Activated CD8-positive, alpha-beta memory T cell treated with anti-CD3 and anti-CD28 coated beads, Interleukin-2, amount 50 U/mL, for 24 hours (primary cell): Measurements from ENCODE around the gene KIF13A.
"Not testable (repeated sequence)": the region's sequence is repeated elsewhere in the genome, so short reads cannot be mapped to it uniquely, and the experiment has no call there.

Experiments
- DNase-seq: peaks from one replicate; pipeline ENCODE4 v3.0.0-alpha.2; 2020; ENCODE audit errors: extremely low read depth

Gene KIF13A

DNA sequence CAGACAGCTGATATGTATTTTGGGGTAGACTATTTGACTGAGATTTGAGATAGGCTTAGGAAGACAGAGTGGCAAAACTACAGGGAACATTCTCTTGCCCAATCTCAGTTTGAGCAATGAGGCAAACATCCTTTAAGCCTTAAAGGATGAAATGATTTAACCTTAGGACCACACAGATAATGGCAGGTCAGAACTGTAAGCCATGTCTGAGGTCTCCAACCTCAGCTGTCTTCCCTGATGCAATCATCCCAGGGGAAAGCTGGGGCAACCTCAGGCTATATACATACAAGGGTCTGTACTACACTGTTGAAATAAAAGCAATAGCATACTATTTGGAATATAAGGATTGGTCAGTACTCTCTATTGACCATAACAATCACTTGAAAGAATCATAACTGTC lies 196.9 kb downstream of the KIF13A start:
- DNase-seq = no peak

GRCh38 chr6:17785094-17785787 lies 202.2 kb downstream of the KIF13A start:
- DNase-seq = no peak

DNA sequence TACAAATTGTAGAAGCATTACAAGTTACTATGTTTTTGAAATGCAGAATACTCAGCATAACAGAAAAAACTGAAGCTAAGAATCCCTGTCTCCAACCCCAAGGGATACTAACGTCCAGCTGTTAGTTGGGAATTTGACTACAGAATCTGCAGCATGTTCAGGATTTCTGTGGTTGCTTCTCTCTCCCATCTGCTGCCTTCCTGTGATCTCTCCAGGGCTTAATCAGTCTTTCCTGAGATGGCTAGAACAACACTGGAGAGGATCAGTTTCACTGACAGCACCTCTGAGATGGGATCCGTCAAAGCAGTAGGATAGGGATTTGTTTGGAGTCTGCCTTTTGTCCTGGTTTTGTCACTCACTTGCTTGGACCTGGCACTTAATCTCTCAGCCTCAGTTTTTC lies 207.4 kb downstream of the KIF13A start:
- no peak for DNase-seq

- DNase-seq = no peak
Measured at GRCh38 chr6:17771609-17772008, 215.8 kb downstream of the KIF13A start.

- DNase-seq = no peak
Measured at GRCh38 chr6:17768881-17769280, 218.6 kb downstream of the KIF13A start.

GRCh38 chr6:17768388-17768787 lies 219.0 kb downstream of the KIF13A start:
- no peak for DNase-seq

DNA sequence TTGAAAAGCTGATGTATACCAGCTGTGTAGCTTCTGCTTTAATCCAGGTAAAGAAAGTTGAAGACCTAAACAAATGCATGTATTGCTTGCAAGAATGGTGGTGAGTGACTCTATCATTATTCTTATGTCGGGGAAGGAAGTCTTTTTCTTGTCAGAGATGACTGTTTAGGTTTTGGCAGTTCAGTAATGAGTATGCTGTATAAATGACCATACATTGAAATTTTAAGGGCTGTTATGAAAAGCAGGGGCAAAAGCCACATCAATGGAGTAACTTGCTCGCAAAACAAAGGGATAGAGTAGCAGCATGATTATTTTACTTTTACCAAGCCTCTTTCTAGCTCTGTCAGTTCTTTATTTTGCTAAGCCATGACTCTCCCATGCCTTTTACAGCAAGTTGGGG lies 224.8 kb downstream of the KIF13A start:
- no peak for DNase-seq

- DNase-seq = no peak
Measured at GRCh38 chr6:17758119-17758518, 229.3 kb downstream of the KIF13A start.

- no peak for DNase-seq
Measured at GRCh38 chr6:17754254-17754653, 233.2 kb downstream of the KIF13A start.

DNA sequence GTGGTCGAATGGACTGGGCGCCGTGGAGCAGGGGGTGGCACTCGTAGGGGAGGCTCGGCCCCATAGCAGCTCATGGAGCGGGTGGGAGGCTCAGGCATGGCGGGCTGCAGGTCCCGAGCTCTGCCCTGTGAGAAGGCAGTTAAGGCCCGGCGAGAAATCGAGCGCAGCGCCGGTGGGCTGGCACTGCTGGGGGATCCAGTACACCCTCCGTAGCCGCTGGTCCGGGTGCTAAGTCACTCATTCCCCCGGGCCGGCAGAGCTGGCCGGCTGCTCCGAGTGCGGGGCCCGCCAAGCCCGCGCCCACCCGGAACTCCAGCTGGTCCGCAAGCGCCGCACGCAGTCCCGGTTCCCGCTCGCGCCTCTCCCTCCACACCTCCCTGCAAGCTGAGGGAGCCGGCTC lies 242.1 kb downstream of the KIF13A start:
- not testable (repeated sequence) for DNase-seq

GRCh38 chr6:17744757-17745308 lies 242.6 kb downstream of the KIF13A start:
- not testable (repeated sequence) for DNase-seq

- no peak for DNase-seq
Measured at GRCh38 chr6:17744019-17744756, 243.2 kb downstream of the KIF13A start.

- DNase-seq = no peak
Measured at GRCh38 chr6:17741507-17741906, 245.9 kb downstream of the KIF13A start.

DNA sequence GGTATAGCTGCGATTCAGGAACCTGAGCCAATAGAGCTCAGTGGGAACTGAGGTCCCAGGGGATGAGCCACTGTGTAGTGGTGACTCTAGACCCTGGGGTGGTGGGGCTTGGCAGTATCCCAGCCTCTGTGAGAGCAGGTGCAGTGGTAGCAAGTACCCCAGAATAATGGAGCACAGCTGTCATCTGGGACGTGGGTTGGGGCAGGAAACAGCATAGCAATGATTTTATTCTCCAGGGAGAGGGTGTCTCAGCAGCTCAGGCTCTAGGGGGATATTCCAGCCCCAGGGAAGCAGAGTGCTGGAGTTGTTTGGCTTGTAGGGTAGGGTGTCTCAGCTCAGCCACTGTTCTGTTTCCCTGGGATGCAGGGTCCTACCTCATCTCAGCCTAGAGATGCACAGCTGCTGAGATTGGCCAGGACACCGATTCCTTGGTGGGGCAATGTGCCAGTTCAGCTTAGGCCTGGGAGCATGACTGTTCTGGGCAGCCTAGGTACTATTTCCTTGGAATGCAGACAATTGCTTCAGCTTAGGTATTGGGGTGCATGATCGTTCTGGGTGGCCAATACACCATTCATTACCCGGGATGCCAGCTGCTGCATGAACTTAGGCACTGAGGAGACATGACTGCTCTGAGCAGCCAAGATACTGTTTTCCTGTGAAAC lies 246.7 kb downstream of the KIF13A start:
- DNase-seq = no peak

DNA sequence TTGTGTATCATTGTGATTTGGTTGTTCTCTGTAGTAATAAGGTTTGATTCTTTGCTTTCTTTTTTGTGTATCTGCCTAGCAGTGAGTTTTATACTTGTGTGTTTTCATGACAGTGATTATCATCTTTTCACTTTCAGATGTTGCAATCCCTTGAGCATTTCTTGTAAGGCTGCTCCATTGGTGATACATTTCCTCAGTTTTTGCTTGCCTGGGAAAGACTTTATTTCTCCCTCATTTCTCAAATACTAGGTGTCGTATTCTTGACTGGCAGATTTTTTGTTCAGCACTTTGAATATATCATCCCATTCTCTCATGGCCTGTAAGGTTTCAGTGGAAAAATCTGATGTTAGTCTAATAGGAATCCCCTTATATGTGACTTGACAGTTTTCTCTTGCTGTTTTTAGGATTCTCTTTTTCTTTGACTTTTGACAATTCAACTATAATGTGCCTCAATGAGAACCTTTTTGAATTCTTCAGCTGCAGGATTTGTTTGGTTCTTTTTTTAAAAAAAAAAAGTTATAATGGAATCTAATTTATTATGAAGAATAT lies 249.7 kb downstream of the KIF13A start:
- no peak for DNase-seq

DNA sequence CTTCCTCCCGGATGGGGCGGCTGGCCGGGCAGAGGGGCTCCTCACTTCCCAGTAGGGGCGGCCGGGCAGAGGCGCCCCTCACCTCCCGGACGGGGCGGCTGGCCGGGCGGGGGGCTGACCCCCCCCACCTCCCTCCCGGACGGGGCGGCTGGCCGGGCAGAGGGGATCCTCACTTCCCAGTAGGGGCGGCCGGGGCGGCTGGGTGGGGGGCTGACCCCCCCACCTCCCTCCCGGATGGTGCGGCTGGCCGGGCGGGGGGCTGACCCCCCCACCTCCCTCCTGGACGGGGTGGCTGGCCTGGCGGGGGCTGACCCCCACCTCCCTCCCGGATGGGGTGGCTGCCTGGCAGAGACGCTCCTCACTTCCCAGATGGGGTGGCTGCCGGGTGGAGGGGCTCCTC lies 252.1 kb downstream of the KIF13A start:
- not testable (repeated sequence) for DNase-seq

DNA sequence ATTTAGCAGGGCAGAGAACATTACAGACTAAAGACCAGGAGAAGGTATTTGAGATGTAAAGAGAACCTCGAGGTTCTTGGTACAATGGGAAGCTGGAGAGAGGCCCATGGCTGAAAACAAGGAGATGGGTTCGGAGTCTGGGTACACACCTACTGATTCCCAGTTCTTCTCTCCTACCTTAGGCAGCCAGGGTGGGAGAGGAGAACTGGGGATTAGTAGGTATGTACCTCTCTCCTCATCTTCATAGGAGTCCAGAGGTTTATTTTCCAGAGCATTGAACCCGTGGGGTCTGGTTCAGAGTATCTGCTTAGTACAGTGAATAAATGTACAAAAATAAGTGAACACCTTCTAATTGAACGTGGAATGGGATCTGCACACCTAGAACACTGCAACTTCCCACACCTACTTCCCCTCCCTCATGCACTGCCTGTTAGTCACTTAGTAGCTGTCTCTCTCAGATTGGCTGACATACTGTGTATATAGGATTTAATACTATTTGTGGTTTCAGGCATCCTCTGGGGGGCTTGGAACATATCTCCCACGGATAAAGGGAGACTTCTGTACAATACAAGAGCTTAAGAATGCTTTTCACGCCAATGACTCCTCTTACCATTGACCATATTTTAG lies 257.2 kb downstream of the KIF13A start:
- DNase-seq = no peak

DNA sequence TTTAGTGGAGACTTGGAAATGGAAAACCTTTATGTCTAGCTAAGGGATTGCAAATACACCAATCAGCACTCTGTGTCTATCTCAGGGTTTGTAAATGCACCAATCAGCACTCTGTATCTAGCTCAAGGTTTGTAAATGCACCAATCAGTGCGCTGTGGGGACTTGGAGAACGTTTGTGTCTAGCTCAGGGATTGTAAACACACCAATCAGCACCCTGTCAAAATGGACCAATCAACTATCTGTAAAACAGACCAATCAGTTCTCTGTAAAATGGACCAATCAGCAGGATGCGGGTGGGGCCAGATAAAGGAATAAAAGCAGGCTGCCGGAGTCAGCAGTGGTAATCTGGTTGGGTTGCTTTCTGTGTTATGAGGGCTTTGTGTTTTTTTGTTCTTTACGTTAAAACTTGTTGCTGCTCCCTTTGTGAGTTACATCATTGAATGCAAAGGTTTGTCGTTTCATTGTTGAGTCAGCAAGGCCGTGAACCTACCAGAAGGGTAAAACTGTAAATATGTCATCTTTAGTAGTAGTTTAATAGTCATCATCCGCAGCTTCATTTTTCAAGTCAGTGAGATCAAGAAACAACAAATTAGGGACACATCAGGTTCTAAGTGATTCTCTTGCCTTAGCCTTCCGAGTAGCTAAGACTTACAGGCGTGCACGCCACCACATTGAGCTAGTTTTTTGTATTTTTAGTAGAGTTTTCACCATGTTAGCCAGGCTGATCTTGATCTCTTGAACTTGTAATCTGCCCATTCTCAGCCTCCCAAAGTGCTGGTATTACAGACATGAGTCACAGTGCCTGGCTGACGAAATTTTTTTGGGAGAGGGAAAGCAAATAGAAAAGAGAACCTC lies 258.0 kb downstream of the KIF13A start:
- DNase-seq = no peak

DNA sequence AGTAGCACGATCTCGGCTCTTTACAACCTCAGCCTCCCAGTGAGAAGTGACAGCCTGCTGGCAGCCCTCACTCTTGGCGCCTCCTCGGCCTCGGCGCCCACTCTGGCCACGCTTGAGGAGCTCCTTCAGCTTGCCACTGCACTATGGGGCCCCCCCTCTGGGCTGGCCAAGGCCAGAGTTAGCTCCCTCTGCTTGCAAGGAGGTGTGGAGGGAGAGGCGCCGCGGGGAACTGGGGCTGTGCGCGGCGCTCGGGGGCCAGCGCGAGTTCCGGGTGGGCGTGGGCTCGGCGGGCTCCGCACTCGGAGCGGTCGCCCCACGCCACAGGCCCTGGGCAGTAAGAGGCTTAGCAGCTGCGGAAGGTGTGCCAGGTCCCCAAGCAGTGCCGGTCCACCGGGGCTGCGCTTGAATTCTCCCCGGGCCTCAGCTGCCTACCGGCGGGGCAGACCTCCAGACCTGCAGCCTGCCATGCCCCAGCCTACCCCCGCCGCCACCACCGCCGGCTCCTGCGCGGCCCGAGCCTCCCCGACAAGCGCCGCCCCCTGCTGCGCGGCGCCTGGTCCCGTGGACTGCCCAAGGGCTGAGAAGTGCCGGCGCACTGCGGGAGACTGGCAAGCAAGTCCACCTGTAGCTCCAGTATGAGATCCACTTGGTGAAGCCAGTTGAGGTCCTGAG lies 258.7 kb downstream of the KIF13A start:
- DNase-seq = no peak

- DNase-seq = no peak
Measured at GRCh38 chr6:17725083-17725482, 262.4 kb downstream of the KIF13A start.
